ENCODE data around the gene HSPA12A. TPM values are rescaled to one million over a fixed set of nuclear protein-coding genes. Genes with fewer than 3 reads are reported as not detected.

The HSPA12A gene
- total and polyA plus RNA-seq, 2 of the 13 experiments (the other 11 are each of a cell fraction or from before 2014, with no cell fraction given), result 6.4 to 13.6 TPM

- Histone ChIP-seq H3K27ac (ENCODE audit: extremely low read length, insufficient read depth, low read length) (no peak overlapping the region), H3K36me3 (replicated peaks in 1 of 2; ENCODE audit: control insufficient read depth in 1 of 2, insufficient read depth in 2 of 2, low read length in 2 of 2) (peaks cover 0 to 3% of the 10 kb centered on the region in 2 experiments; a peak in 1 of 5 replicates), H2AFZ (ENCODE audit: low read length) (no peak overlapping the region), H4K20me1 (ENCODE audit: insufficient read depth, low read length) (no peaks in the 10 kb centered on the region), H3K4me3 (replicated peaks in 1 of 3; ENCODE audit: insufficient read depth in 1 of 3, low read depth in 2 of 3, low read length in 3 of 3) (no peak overlapping the region), H3K79me2 (ENCODE audit: insufficient read depth, low read length) (no peaks in the 10 kb centered on the region), H3K4me1 (ENCODE audit: insufficient read depth, low read length) (peaks cover 23% of the 10 kb centered on the region), H3K9ac (ENCODE audit: insufficient read depth, low read depth, low read length) (no peak overlapping the region), H3K9me3 (ENCODE audit: low read length) (no peaks in the 10 kb centered on the region), H3K27me3 (ENCODE audit: control insufficient read depth in 1 of 2, insufficient read depth in 2 of 2, low read length in 2 of 2) (no peaks in the 10 kb centered on the region), H3K4me2 (ENCODE audit: low read depth, low read length) (no peak overlapping the region)
- in situ Hi-C loops (cut with HindIII; ENCODE audit: extremely low pct_ligation_motif_present, low pct_unique_long_range_greater_than_20kb) (no loop called here), intact Hi-C loops (cut with micrococcal nuclease; ENCODE audit: unreplicated experiment) (loop anchor here (5.0 kb wide), 1 partner anchor 50 kb away; the partner anchor contains the start of gene HSPA12A)
- ChIA-PET POLR2A (interaction anchor here (1.6 kb wide), 1 partner anchor 51 kb away, joined by 3 read pairs; no protein-coding TSS in a partner anchor), CTCF (ENCODE audit: low intra/inter-chr PET ratio, low total read pairs) (no interaction called here)
- BruUV-seq (replicated peaks), result no TSS peak
- no peak for FAIRE-seq
- WGBS (ENCODE audit: low lambda C conversion rate), result 92% methylated on average over 7 of the region's 8 CpGs
- no peak for ATAC-seq
- TF ChIP-seq CBX2 (IDR thresholded peaks at IDR 0.05; ENCODE audit: low read depth, low read length) (no peak), CBX2 (CRISPR knock-in tag; IDR thresholded peaks at IDR 0.05; ENCODE audit: low read depth) (no peak), NAIF1 (CRISPR knock-in tag; IDR thresholded peaks at IDR 0.05; ENCODE audit: borderline replicate concordance) (no peak), FOXJ3 (CRISPR knock-in tag; IDR thresholded peaks at IDR 0.05; ENCODE audit: borderline replicate concordance) (no peak), TBX2 (CRISPR knock-in tag; IDR thresholded peaks at IDR 0.05; ENCODE audit: borderline replicate concordance) (no peak), IRX3 (CRISPR knock-in tag; IDR thresholded peaks at IDR 0.05; ENCODE audit: borderline replicate concordance, low read depth) (no peak), BRD4 (CRISPR knock-in tag; IDR thresholded peaks at IDR 0.05) (no peak), SRSF1 (optimal IDR thresholded peaks at IDR 0.05; ENCODE audit: low read depth, low read length) (no peak), ZKSCAN8 (CRISPR knock-in tag; IDR thresholded peaks at IDR 0.05; ENCODE audit: borderline replicate concordance) (no peak), ZNF761 (CRISPR knock-in tag; conservative IDR thresholded peaks at IDR 0.05) (no peak), TOE1 (CRISPR knock-in tag; IDR thresholded peaks at IDR 0.05) (no peak), ZNF720 (CRISPR knock-in tag; IDR thresholded peaks at IDR 0.05) (no peak), NCOA1 (CRISPR knock-in tag; IDR thresholded peaks at IDR 0.05) (no peak), FOXK1 (CRISPR knock-in tag; IDR thresholded peaks at IDR 0.05; ENCODE audit: borderline replicate concordance, low read depth) (no peak), PITX1 (CRISPR knock-in tag; IDR thresholded peaks at IDR 0.05) (no peak), ZNF343 (CRISPR knock-in tag; IDR thresholded peaks at IDR 0.05) (no peak), ZNF576 (CRISPR knock-in tag; IDR thresholded peaks at IDR 0.05) (no peak), CHD4 (IDR thresholded peaks at IDR 0.05; ENCODE audit: borderline replicate concordance, low read length) (no peak), KLF13 (CRISPR knock-in tag; IDR thresholded peaks at IDR 0.05) (no peak)
- TF ChIP-seq, protein P1, sequence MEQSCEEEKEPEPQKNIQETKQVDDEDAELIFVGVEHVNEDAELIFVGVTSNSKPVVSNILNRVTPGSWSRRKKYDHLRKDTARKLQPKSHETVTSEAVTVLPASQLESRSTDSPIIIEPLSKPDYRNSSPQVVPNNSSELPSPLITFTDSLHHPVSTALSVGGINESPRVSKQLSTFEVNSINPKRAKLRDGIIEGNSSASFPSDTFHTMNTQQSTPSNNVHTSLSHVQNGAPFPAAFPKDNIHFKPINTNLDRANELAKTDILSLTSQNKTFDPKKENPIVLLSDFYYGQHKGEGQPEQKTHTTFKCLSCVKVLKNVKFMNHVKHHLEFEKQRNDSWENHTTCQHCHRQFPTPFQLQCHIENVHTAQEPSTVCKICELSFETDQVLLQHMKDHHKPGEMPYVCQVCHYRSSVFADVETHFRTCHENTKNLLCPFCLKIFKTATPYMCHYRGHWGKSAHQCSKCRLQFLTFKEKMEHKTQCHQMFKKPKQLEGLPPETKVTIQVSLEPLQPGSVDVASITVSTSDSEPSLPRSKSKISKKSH (CRISPR knock-in tag; IDR thresholded peaks at IDR 0.05; ENCODE audit: borderline replicate concordance), result no peak
- DNase-seq (ENCODE audit: low spot score), result no peak
Measured at GRCh38 chr10:116692225-116692624, 50.1 kb downstream of the HSPA12A start.
